HepG2 (cell line): Measurements from ENCODE around the gene GNB1. TPM values are rescaled to one million over a fixed set of nuclear protein-coding genes. Genes with fewer than 3 reads are reported as not detected.

ENCODE experiments used
- ATAC-seq: fragments of 200-7000 bp; cut with Tn5 transposase; 3 replicates; pipeline ENCODE4 v1.9.1; 2020; ENCODE audit warnings: mild to moderate bottlenecking, moderate library complexity
- BruUV-seq: library from RNA; stranded (reverse); fragments of 400-500 nt; replicated peaks from 2 replicates; lab custom pipeline; 2021; lab: Mats Ljungman, UMichigan
- CTCF ChIA-PET: fragments of 300-600 bp; formaldehyde crosslinking; extraction: SDS; loops from one replicate; lab custom pipeline; 2021; ENCODE audit warnings: low total read pairs, inconsistent platforms, low intra/inter-chr PET ratio; lab: Yijun Ruan, JAX
- POLR2A ChIA-PET: fragments of 350-600 bp; sonication (Branson Sonifier 250); formaldehyde crosslinking; loops from one replicate; lab custom pipeline; 2020; ENCODE audit warnings: antibody characterized with exemption, inconsistent platforms; lab: Yijun Ruan, JAX
- DNase-seq: peaks from one replicate; pipeline ENCODE4 v3.0.0-alpha.2; 2015; ENCODE audit warnings: low spot score
- FAIRE-seq: peaks from 3 replicates; lab custom pipeline; 2011; peaks lifted over from hg19 to GRCh38; lab: Jason Lieb, UNC
- H2AFZ ChIP-seq: one replicate; pipeline ENCODE4 v1.6.1; 2011; ENCODE audit warnings: low read length, inconsistent platforms
- H3K27ac ChIP-seq: fragments of 300-600 bp; 3 replicates; pipeline ENCODE4 v1.8.0; 2011; ENCODE audit warnings: mixed run types, mild to moderate bottlenecking, mixed read lengths, low read length, inconsistent platforms; ENCODE audit not compliant: insufficient read depth; ENCODE audit errors: extremely low read length
- H3K27me3 ChIP-seq, 2 experiments: fragments of 200-600 bp in 1 of 2; 2 replicates in 1 of 2; 3 replicates in 1 of 2; pipeline versions ENCODE4 v1.6.0 to v1.8.0; 2011; ENCODE audit warnings: low read length in 2 of 2, mild to moderate bottlenecking in 2 of 2, moderate library complexity in 2 of 2, inconsistent platforms in 1 of 2; ENCODE audit not compliant: insufficient read depth in 2 of 2, control insufficient read depth in 1 of 2
- H3K36me3 ChIP-seq, 2 experiments: fragments of 200-600 bp in 1 of 2; replicated peaks in 1 of 2; 2 replicates in 1 of 2; 3 replicates in 1 of 2; pipeline versions ENCODE4 v1.5.1 to v1.8.0; 2011; ENCODE audit warnings: low read length in 2 of 2, inconsistent platforms in 1 of 2; ENCODE audit not compliant: insufficient read depth in 2 of 2, control insufficient read depth in 1 of 2
- H3K4me1 ChIP-seq: 2 replicates; pipeline ENCODE4 v1.5.1; 2012; ENCODE audit warnings: low read length, inconsistent platforms; ENCODE audit not compliant: insufficient read depth
- H3K4me2 ChIP-seq: 2 replicates; pipeline ENCODE4 v1.6.0; 2011; ENCODE audit warnings: low read depth, low read length, inconsistent platforms
- H3K4me3 ChIP-seq, 3 experiments: fragments of 200-600 bp in 1 of 3; sonication (generic), shearing (Covaris generic) in 1 of 3; replicated peaks in 1 of 3; 2 replicates each; pipeline ENCODE4 v1.5.1; 2011 to 2016; ENCODE audit warnings: low read length in 3 of 3, inconsistent platforms in 2 of 3, low read depth in 2 of 3, mild to moderate bottlenecking in 2 of 3, control low read depth in 1 of 3, mixed read lengths in 1 of 3; ENCODE audit not compliant: insufficient read depth in 1 of 3
- H3K79me2 ChIP-seq: one replicate; pipeline ENCODE4 v1.6.1; 2011; ENCODE audit warnings: low read length, inconsistent platforms; ENCODE audit not compliant: insufficient read depth
- H3K9ac ChIP-seq: 2 replicates; pipeline ENCODE4 v1.6.0; 2011; ENCODE audit warnings: mild to moderate bottlenecking, low read depth, low read length, inconsistent platforms; ENCODE audit not compliant: insufficient read depth
- H3K9me3 ChIP-seq: 2 replicates; pipeline ENCODE4 v1.5.1; 2012; ENCODE audit warnings: mild to moderate bottlenecking, low read length
- H4K20me1 ChIP-seq: 2 replicates; pipeline ENCODE4 v1.6.0; 2011; ENCODE audit warnings: inconsistent platforms, mild to moderate bottlenecking, low read length, moderate library complexity; ENCODE audit not compliant: insufficient read depth
- CTCF ChIP-seq: sonication (generic); formaldehyde crosslinking; IDR thresholded peaks from 2 replicates; pipeline ENCODE4 v1.5.0; 2020; ENCODE audit warnings: mild to moderate bottlenecking, missing genetic modification reagents, moderate library complexity
- DZIP1 ChIP-seq: sonication (generic); formaldehyde crosslinking; IDR thresholded peaks from 2 replicates; pipeline ENCODE4 v1.5.0; 2020; ENCODE audit warnings: mild to moderate bottlenecking, missing genetic modification reagents
- GATAD2A ChIP-seq: IDR thresholded peaks from 2 replicates; pipeline ENCODE4 v1.6.1; 2016
- GTF2F1 ChIP-seq: fragments of 150-350 bp; IDR thresholded peaks from 2 replicates; pipeline ENCODE4 v1.6.1; 2014; ENCODE audit warnings: low read length
- HCFC1 ChIP-seq: fragments of 150-350 bp; IDR thresholded peaks from 2 replicates; pipeline ENCODE4 v1.6.1; 2014; ENCODE audit warnings: low read depth, low read length
- HDAC1 ChIP-seq: sonication (generic); formaldehyde crosslinking; IDR thresholded peaks from 2 replicates; pipeline ENCODE4 v1.5.1; 2020; ENCODE audit warnings: mild to moderate bottlenecking, missing genetic modification reagents
- HOXA3 ChIP-seq: sonication (generic); formaldehyde crosslinking; IDR thresholded peaks from 2 replicates; pipeline ENCODE4 v1.5.0; 2020; ENCODE audit warnings: missing genetic modification reagents
- MED13 ChIP-seq: sonication (generic); formaldehyde crosslinking; IDR thresholded peaks from 2 replicates; pipeline ENCODE4 v1.5.0; 2020; ENCODE audit warnings: missing genetic modification reagents
- MTA1 ChIP-seq: sonication (generic); formaldehyde crosslinking; IDR thresholded peaks from 2 replicates; pipeline ENCODE4 v1.4.0; 2020; ENCODE audit warnings: missing genetic modification reagents, mild to moderate bottlenecking, borderline replicate concordance
- NFKB2 ChIP-seq: sonication (generic); formaldehyde crosslinking; IDR thresholded peaks from 2 replicates; pipeline ENCODE4 v1.4.0; 2020; ENCODE audit warnings: missing genetic modification reagents, borderline replicate concordance
- NKX3-1 ChIP-seq: sonication (generic); formaldehyde crosslinking; IDR thresholded peaks from 2 replicates; pipeline ENCODE4 v1.5.0; 2020; ENCODE audit warnings: missing genetic modification reagents
- PHB2 ChIP-seq: fragments of 450-650 bp; IDR thresholded peaks from 2 replicates; pipeline ENCODE4 v1.6.1; 2018; ENCODE audit not compliant: partially characterized antibody
- RARA ChIP-seq: IDR thresholded peaks from 2 replicates; pipeline ENCODE4 v1.6.1; 2016; ENCODE audit warnings: missing genetic modification reagents, missing compliant biosample characterization
- REPIN1 ChIP-seq: sonication (generic); formaldehyde crosslinking; IDR thresholded peaks from 2 replicates; pipeline ENCODE4 v1.8.0; 2022; ENCODE audit warnings: missing genetic modification reagents, low read depth, mild to moderate bottlenecking, borderline replicate concordance
- ZNF350 ChIP-seq: sonication (generic); formaldehyde crosslinking; IDR thresholded peaks from 2 replicates; pipeline ENCODE4 v1.4.0; 2020; ENCODE audit warnings: mild to moderate bottlenecking, low read depth, missing genetic modification reagents, borderline replicate concordance
- ZNF446 ChIP-seq: sonication (generic); formaldehyde crosslinking; IDR thresholded peaks from 2 replicates; pipeline ENCODE4 v1.5.0; 2020; ENCODE audit warnings: mild to moderate bottlenecking, missing genetic modification reagents
- ZNF674 ChIP-seq: sonication (generic); formaldehyde crosslinking; IDR thresholded peaks from 2 replicates; pipeline ENCODE4 v1.5.0; 2020; ENCODE audit warnings: low read depth, mild to moderate bottlenecking, missing genetic modification reagents
- WGBS: methylation state at CpG from one replicate; pipeline ENCODE4 v1.1.6; 2017; ENCODE audit warnings: low lambda C conversion rate; 5-methylcytosine and 5-hydroxymethylcytosine counted together
- in situ Hi-C: cut with HindIII; loops from 2 replicates; pipeline ENCODE4 v1.10.0; 2017; ENCODE audit warnings: low pct_unique_long_range_greater_than_20kb; ENCODE audit not compliant: extremely low pct_ligation_motif_present
- intact Hi-C: fragments of 100-400 bp; cut with micrococcal nuclease; formaldehyde crosslinking; loops from one replicate; pipeline ENCODE4 v1.10.0; 2022; ENCODE audit not compliant: unreplicated experiment
- polyA plus RNA-seq, 8 experiments: library from polyadenylated mRNA; depleted of rRNA in 3 of 8; stranded (reverse) in 7 of 8; unstranded in 1 of 8; fragments of >200 nt; fragmentation: Illumina TruSeq in 4 of 8; extraction: Trizol in 4 of 8; gene quantifications; 2 replicates each; pipeline versions ENCODE4 v1.2.1 to v1.2.3, GENCODE V29; 2011 to 2016; ENCODE audit warnings: low read depth in 4 of 8, missing spikeins in 1 of 8, mixed read lengths in 1 of 8; ENCODE audit not compliant: insufficient read depth in 1 of 8
- total RNA-seq, 5 experiments: library from RNA; depleted of rRNA; stranded (reverse); fragments of >200 nt; fragmentation: Illumina TruSeq; extraction: Trizol; gene quantifications; 2 replicates each; pipeline ENCODE4 v1.2.3, GENCODE V29; 2016; ENCODE audit warnings: low read depth in 1 of 5
- TF ChIP-seq, protein P1 (sequence below): sonication (generic); formaldehyde crosslinking; IDR thresholded peaks from 2 replicates; pipeline ENCODE4 v1.4.0; 2020; ENCODE audit warnings: low read depth, mild to moderate bottlenecking, missing genetic modification reagents
- TF ChIP-seq, protein P2 (sequence below): IDR thresholded peaks from 2 replicates; pipeline ENCODE4 v1.6.1; 2012; ENCODE audit warnings: inconsistent platforms

GNB1 gene
- total and polyA plus RNA-seq, 2 of the 13 experiments (the other 11 are each of a cell fraction or from before 2014, with no cell fraction given) = 66.2 to 327 TPM

DNA sequence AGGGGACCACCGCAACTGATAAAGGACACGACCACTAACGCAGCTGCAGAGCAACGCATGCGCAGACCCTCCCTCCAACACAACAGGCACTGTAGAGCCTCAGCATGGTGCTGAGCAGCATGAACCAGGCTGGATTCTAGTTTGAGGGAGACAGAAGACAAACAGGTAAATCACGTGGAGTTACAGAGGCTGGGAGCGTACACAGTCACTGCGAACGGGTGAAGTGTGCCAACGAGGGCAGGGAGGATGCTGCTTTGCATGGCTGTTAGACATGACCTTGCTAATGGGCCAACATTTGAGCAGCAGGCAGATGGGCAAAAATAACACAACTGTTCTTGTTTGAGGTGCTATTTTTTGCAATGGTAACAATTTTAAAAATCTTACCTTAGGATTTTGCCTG lies 57.4 kb downstream of the GNB1 start (continued):
- TF ChIP-seq MTA1 (0 out of 2 replicates have a peak, but pooled peaks have one; percentile 19), HDAC1 (CRISPR knock-in tag) (0 out of 2 replicates have a peak, but pooled peaks have one; percentile 0), NFKB2 (CRISPR knock-in tag) (peak; percentile 42; the same call in 1 of the 2 replicates)
- TF ChIP-seq, protein P1, sequence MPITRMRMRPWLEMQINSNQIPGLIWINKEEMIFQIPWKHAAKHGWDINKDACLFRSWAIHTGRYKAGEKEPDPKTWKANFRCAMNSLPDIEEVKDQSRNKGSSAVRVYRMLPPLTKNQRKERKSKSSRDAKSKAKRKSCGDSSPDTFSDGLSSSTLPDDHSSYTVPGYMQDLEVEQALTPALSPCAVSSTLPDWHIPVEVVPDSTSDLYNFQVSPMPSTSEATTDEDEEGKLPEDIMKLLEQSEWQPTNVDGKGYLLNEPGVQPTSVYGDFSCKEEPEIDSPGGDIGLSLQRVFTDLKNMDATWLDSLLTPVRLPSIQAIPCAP (CRISPR knock-in tag) = no peak

- Histone ChIP-seq H3K4me1 (peaks cover 44% of the 10 kb centered on the region), H3K4me3 (no peak overlapping the region), H3K79me2 (peaks cover 48% of the 10 kb centered on the region), H3K27ac (peak overlapping the region; percentile 45), H3K9ac (no peak overlapping the region), H3K4me2 (no peak overlapping the region), H3K9me3 (no peaks in the 10 kb centered on the region), H4K20me1 (peaks cover 35% of the 10 kb centered on the region), H2AFZ (no peak overlapping the region), H3K27me3 (no peaks in the 10 kb centered on the region), H3K36me3 (peaks cover 12 to 27% of the 10 kb centered on the region in 2 experiments)
- intact Hi-C loops (no loop called here), in situ Hi-C loops (no loop called here)
- CTCF ChIA-PET = no interaction called here
- ATAC-seq (peak; percentile 91), DNase-seq (peak; percentile 79), FAIRE-seq (peak; percentile 85)
- 22% methylated on average over 5 of the region's 5 CpGs for WGBS
- no TSS peak for BruUV-seq
- POLR2A ChIA-PET = interaction anchor here (0.6 kb wide), 1 partner anchor 15 kb away, joined by 3 read pairs; no protein-coding TSS in a partner anchor
- TF ChIP-seq CTCF (no peak), PHB2 (no peak), DZIP1 (no peak), ZNF674 (CRISPR knock-in tag) (no peak), HOXA3 (CRISPR knock-in tag) (peak; percentile 45; the same call in 1 of the 2 replicates), MED13 (no peak), HCFC1 (no peak), GTF2F1 (no peak), NKX3-1 (CRISPR knock-in tag) (no peak), RARA (CRISPR knock-in tag) (no peak), ZNF350 (CRISPR knock-in tag) (peak; percentile 17; the same call in 1 of the 2 replicates), REPIN1 (CRISPR knock-in tag) (no peak), ZNF446 (CRISPR knock-in tag) (no peak), GATAD2A (CRISPR knock-in tag) (peak; percentile 62; the same call in 1 of the 2 replicates)
- TF ChIP-seq, protein P2, sequence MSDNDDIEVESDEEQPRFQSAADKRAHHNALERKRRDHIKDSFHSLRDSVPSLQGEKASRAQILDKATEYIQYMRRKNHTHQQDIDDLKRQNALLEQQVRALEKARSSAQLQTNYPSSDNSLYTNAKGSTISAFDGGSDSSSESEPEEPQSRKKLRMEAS = peak; percentile 64
Measured at GRCh38 chr1:1832820-1833219, 58.1 kb downstream of the GNB1 start.
